ENCODE measurements around the gene MFAP3L. TPM values are rescaled to one million over a fixed set of nuclear protein-coding genes. Genes with fewer than 3 reads are reported as not detected.

MFAP3L gene
- total RNA-seq, 1 experiment from 2014 or later: 5.1 TPM

- Histone ChIP-seq H3K56ac (ENCODE audit: insufficient read length, low read depth, low read length) (no peak overlapping the region), H4K20me1 (ENCODE audit: control insufficient read depth, insufficient read depth, insufficient read length) (no peaks in the 10 kb centered on the region), H2BK15ac (ENCODE audit: low read depth, low read length) (no peak overlapping the region), H3K23ac (ENCODE audit: insufficient read length, low read depth, low read length) (no peak overlapping the region), H2AK5ac (ENCODE audit: insufficient read length, low read length) (no peak overlapping the region), H4K91ac (ENCODE audit: insufficient read length, low read depth, low read length) (no peak overlapping the region), H3K4me2 (ENCODE audit: insufficient read depth, insufficient read length, low read length) (no peak overlapping the region), H2AFZ (ENCODE audit: low read length) (no peak overlapping the region), H4K5ac (ENCODE audit: insufficient read length, low read depth, low read length) (no peak overlapping the region), H2BK20ac (ENCODE audit: low read depth, low read length, poor library complexity, severe bottlenecking) (no peak overlapping the region), H2BK12ac (ENCODE audit: insufficient read length, low read depth, low read length) (no peak overlapping the region), H3K79me1 (ENCODE audit: insufficient read depth, low read depth, low read length, poor library complexity, severe bottlenecking) (no peaks in the 10 kb centered on the region), H3K27ac (ENCODE audit: insufficient read length, low read depth, low read length) (no peak overlapping the region), H3K18ac (ENCODE audit: insufficient read length, low read depth, low read length) (no peak overlapping the region), H3K4me1 (ENCODE audit: insufficient read depth, low read length) (no peaks in the 10 kb centered on the region), H3K4ac (ENCODE audit: low read depth, low read length) (no peak overlapping the region), H2BK120ac (ENCODE audit: low read depth, low read length, poor library complexity, severe bottlenecking) (no peak overlapping the region), H4K8ac (replicated peaks; ENCODE audit: insufficient read length, low read depth, low read length) (no peak overlapping the region), H3K23me2 (ENCODE audit: insufficient read length, low read depth, low read length, poor library complexity, severe bottlenecking) (no peaks in the 10 kb centered on the region), H3K79me2 (ENCODE audit: insufficient read depth, low read length) (no peaks in the 10 kb centered on the region), H3K27me3 (ENCODE audit: insufficient read depth, low read length) (no peaks in the 10 kb centered on the region), H3K14ac (ENCODE audit: insufficient read depth, low read length) (no peak overlapping the region), H2BK5ac (ENCODE audit: insufficient read length, low read length) (no peak overlapping the region), H3K9me3 (ENCODE audit: control insufficient read depth, low read depth, low read length) (no peaks in the 10 kb centered on the region), H3K9ac (ENCODE audit: extremely low read depth, insufficient read length, low read length) (no peak overlapping the region), H3T11ph (ENCODE audit: low read length) (no peak overlapping the region)
- no peak for DNase-seq
- Mint-ChIP-seq H3K36me3 (ENCODE audit: insufficient read depth in 1 of 3, low read depth in 3 of 3) (no peaks in the 10 kb centered on the region), H3K9me3 (no peaks in the 10 kb centered on the region), H3K4me3 (no peak overlapping the region), H3K27me3 (ENCODE audit: low read depth) (no peaks in the 10 kb centered on the region; the same call in 1 of the 2 replicates), H3K27ac (no peak overlapping the region), H3K4me1 (peaks cover 5 to 7% of the 10 kb centered on the region in 2 experiments; a peak in 3 of 4 replicates)
- TF ChIP-seq CTCF (conservative IDR thresholded peaks at IDR 0.05): no peak
- no CpG with 5 or more reads among the region's 1 CpG for WGBS (ENCODE audit: extremely low coverage, insufficient read length, low lambda C conversion rate)
Measured at GRCh38 chr4:170037481-170037880, 11.3 kb upstream of the MFAP3L start.

Measured in H9 (cell line).